Activated CD8-positive, alpha-beta memory T cell treated with anti-CD3 and anti-CD28 coated beads, Interleukin-2, amount 50 U/mL, for 1 hour (primary cell): ENCODE results near the gene KRTAP12-2.
"Not testable (repeated sequence)": the region's sequence is repeated elsewhere in the genome, so short reads cannot be mapped to it uniquely, and the experiment has no call there.

Experiments used
- DNase-seq: peaks from one replicate; pipeline ENCODE4 v3.0.0-alpha.2; 2020; ENCODE audit errors: extremely low read depth

KRTAP12-2 gene

GRCh38 chr21:44650265-44650972 lies 16.3 kb downstream of the KRTAP12-2 start:
- DNase-seq, result no peak

- no peak for DNase-seq
Measured at GRCh38 chr21:44649521-44650100, 17.1 kb downstream of the KRTAP12-2 start.

- no peak for DNase-seq
Measured at GRCh38 chr21:44648557-44649311, 18.0 kb downstream of the KRTAP12-2 start.

GRCh38 chr21:44647222-44647552 lies 19.5 kb downstream of the KRTAP12-2 start:
- no peak for DNase-seq

GRCh38 chr21:44646366-44647221 lies 20.1 kb downstream of the KRTAP12-2 start, which contains the start of gene KRTAP10-11:
Gene KRTAP10-11, plus strand, starts transcription at chr21:44646414. Its CDS starts 45 bp downstream, at chr21:44646459.
- not testable (repeated sequence) for DNase-seq

GRCh38 chr21:44644878-44645277 lies 21.8 kb downstream of the KRTAP12-2 start:
- no peak for DNase-seq

- no peak for DNase-seq
Measured at GRCh38 chr21:44643741-44644310, 22.9 kb downstream of the KRTAP12-2 start.

- DNase-seq, result no peak
Measured at GRCh38 chr21:44640761-44641160, 26.0 kb downstream of the KRTAP12-2 start.

- no peak for DNase-seq
Measured at GRCh38 chr21:44639331-44639655, 27.4 kb downstream of the KRTAP12-2 start.

GRCh38 chr21:44638506-44639330 lies 28.0 kb downstream of the KRTAP12-2 start:
- DNase-seq, result not testable (repeated sequence)

- DNase-seq, result not testable (repeated sequence)
Measured at GRCh38 chr21:44637851-44638348, 28.8 kb downstream of the KRTAP12-2 start.

- no peak for DNase-seq
Measured at GRCh38 chr21:44637018-44637850, 29.5 kb downstream of the KRTAP12-2 start, which contains the start of gene KRTAP10-10. Gene KRTAP10-10, plus strand, starts transcription at chr21:44637356. Its CDS starts 62 bp downstream, at chr21:44637418.

- DNase-seq, result no peak
Measured at GRCh38 chr21:44636209-44637017, 30.3 kb downstream of the KRTAP12-2 start.

GRCh38 chr21:44632067-44632466 lies 34.7 kb downstream of the KRTAP12-2 start:
- DNase-seq, result no peak

GRCh38 chr21:44630440-44630839 lies 36.3 kb downstream of the KRTAP12-2 start:
- DNase-seq, result no peak

GRCh38 chr21:44628707-44629391 lies 37.9 kb downstream of the KRTAP12-2 start:
- no peak for DNase-seq

- DNase-seq, result not testable (repeated sequence)
Measured at GRCh38 chr21:44627831-44628233, 38.9 kb downstream of the KRTAP12-2 start.
